OCI-LY3 (cell line): Measurements from ENCODE around the gene MBD6.

Experiments used
- EZH2phosphoT487 ChIP-seq: fragments of 200-600 bp; shearing (Covaris generic); IDR thresholded peaks from 2 replicates; pipeline ENCODE4 v1.6.1; 2018; ENCODE audit warnings: antibody characterized with exemption, mixed run types, low read depth
- TF ChIP-seq, protein P1 (sequence below): fragments of 200-600, 300-600 bp; sonication (generic); IDR thresholded peaks from 2 replicates; pipeline ENCODE4 v1.5.1; 2014; ENCODE audit warnings: antibody characterized with exemption, low read length, low read depth

- TF ChIP-seq, protein P1, sequence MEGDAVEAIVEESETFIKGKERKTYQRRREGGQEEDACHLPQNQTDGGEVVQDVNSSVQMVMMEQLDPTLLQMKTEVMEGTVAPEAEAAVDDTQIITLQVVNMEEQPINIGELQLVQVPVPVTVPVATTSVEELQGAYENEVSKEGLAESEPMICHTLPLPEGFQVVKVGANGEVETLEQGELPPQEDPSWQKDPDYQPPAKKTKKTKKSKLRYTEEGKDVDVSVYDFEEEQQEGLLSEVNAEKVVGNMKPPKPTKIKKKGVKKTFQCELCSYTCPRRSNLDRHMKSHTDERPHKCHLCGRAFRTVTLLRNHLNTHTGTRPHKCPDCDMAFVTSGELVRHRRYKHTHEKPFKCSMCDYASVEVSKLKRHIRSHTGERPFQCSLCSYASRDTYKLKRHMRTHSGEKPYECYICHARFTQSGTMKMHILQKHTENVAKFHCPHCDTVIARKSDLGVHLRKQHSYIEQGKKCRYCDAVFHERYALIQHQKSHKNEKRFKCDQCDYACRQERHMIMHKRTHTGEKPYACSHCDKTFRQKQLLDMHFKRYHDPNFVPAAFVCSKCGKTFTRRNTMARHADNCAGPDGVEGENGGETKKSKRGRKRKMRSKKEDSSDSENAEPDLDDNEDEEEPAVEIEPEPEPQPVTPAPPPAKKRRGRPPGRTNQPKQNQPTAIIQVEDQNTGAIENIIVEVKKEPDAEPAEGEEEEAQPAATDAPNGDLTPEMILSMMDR, result peak; percentile 29
- no peak for TF ChIP-seq EZH2phosphoT487
Measured at GRCh38 chr12:57487597-57488401, 34.8 kb upstream of the MBD6 start, which contains the start of gene MARS1.
